ENCODE results near the gene GSDME.

GRCh38 chr7:24769014-24769830 lies 12.0 kb upstream of the GSDME start:
- TF ChIP-seq CTCF (IDR thresholded peaks at IDR 0.05; ENCODE audit: low read depth, low read length, poor library complexity, severe bottlenecking) (no peak), EZH2phosphoT487 (IDR thresholded peaks at IDR 0.05; ENCODE audit: borderline replicate concordance, low read length) (no peak)

Measured in DOHH2 (cell line).